Measurements from ENCODE around the gene RHOB. TPM values are rescaled to one million over a fixed set of nuclear protein-coding genes. Genes with fewer than 3 reads are reported as not detected.

The RHOB gene
- total RNA-seq (2014; rRNA removed; shearing (Covaris generic)): 399 and 453 TPM in 2 replicates

GRCh38 chr2:20446917-20447436 is at the start of gene RHOB:
Gene RHOB (plus strand): TSS chr2:20447074. CDS start chr2:20447466, 392 bp downstream.
- H3K27me3 ChIP-seq (replicated peaks): peaks cover 6% of the 10 kb centered on the region; the same call in 1 of the 2 replicates
- peak; percentile 98 to 99 for DNase-seq (ENCODE audit: low read depth in 1 of 2, low spot score in 2 of 2)
- peaks cover 28% of the 10 kb centered on the region for H3K36me3 ChIP-seq
- peak within 1 kb of the TSS; percentile 96 for H3K27ac ChIP-seq
- H3K4me1 ChIP-seq (replicated peaks): peaks cover 48% of the 10 kb centered on the region
- H3K4me3 ChIP-seq: peak within 1 kb of the TSS; percentile 67
- H3K9me3 ChIP-seq (replicated peaks): no peaks in the 10 kb centered on the region

- H3K4me3 ChIP-seq: no peak overlapping the region
- H3K27ac ChIP-seq: no peak overlapping the region
- no peaks in the 10 kb centered on the region for H3K27me3 ChIP-seq (replicated peaks)
- H3K9me3 ChIP-seq (replicated peaks): no peaks in the 10 kb centered on the region
- H3K36me3 ChIP-seq: no peaks in the 10 kb centered on the region
- DNase-seq (ENCODE audit: low read depth in 1 of 2, low spot score in 2 of 2): no peak
- H3K4me1 ChIP-seq (replicated peaks): no peaks in the 10 kb centered on the region
Observed at GRCh38 chr2:20397811-20398447, 48.9 kb upstream of the RHOB start.

GRCh38 chr2:20398956-20399567 is 47.8 kb upstream of the RHOB start:
- H3K36me3 ChIP-seq: no peaks in the 10 kb centered on the region
- H3K9me3 ChIP-seq (replicated peaks): no peaks in the 10 kb centered on the region
- no peaks in the 10 kb centered on the region for H3K4me1 ChIP-seq (replicated peaks)
- no peak overlapping the region for H3K27ac ChIP-seq
- no peak for DNase-seq (ENCODE audit: low read depth in 1 of 2, low spot score in 2 of 2)
- no peaks in the 10 kb centered on the region for H3K27me3 ChIP-seq (replicated peaks)
- H3K4me3 ChIP-seq: no peak overlapping the region

GRCh38 chr2:20400306-20400705 is 46.6 kb upstream of the RHOB start:
- no peak for DNase-seq (ENCODE audit: low read depth in 1 of 2, low spot score in 2 of 2)
- no peak overlapping the region for H3K4me3 ChIP-seq
- H3K27ac ChIP-seq: no peak overlapping the region
- no peaks in the 10 kb centered on the region for H3K9me3 ChIP-seq (replicated peaks)
- no peaks in the 10 kb centered on the region for H3K36me3 ChIP-seq
- no peaks in the 10 kb centered on the region for H3K27me3 ChIP-seq (replicated peaks)
- no peaks in the 10 kb centered on the region for H3K4me1 ChIP-seq (replicated peaks)

GRCh38 chr2:20400787-20401488 is 45.9 kb upstream of the RHOB start:
- Histone ChIP-seq H3K27ac (no peak overlapping the region), H3K4me3 (no peak overlapping the region), H3K36me3 (no peaks in the 10 kb centered on the region), H3K27me3 (replicated peaks) (no peaks in the 10 kb centered on the region), H3K9me3 (replicated peaks) (no peaks in the 10 kb centered on the region), H3K4me1 (replicated peaks) (no peaks in the 10 kb centered on the region)
- no peak for DNase-seq (ENCODE audit: low read depth in 1 of 2, low spot score in 2 of 2)

GRCh38 chr2:20401489-20401835 is 45.4 kb upstream of the RHOB start:
- no peaks in the 10 kb centered on the region for H3K36me3 ChIP-seq
- no peaks in the 10 kb centered on the region for H3K9me3 ChIP-seq (replicated peaks)
- no peaks in the 10 kb centered on the region for H3K27me3 ChIP-seq (replicated peaks)
- no peak for DNase-seq (ENCODE audit: low read depth in 1 of 2, low spot score in 2 of 2)
- no peaks in the 10 kb centered on the region for H3K4me1 ChIP-seq (replicated peaks)
- H3K27ac ChIP-seq: no peak overlapping the region
- H3K4me3 ChIP-seq: no peak overlapping the region

GRCh38 chr2:20403774-20404312 is 43.0 kb upstream of the RHOB start:
- no peaks in the 10 kb centered on the region for H3K9me3 ChIP-seq (replicated peaks)
- no peak for DNase-seq (ENCODE audit: low read depth in 1 of 2, low spot score in 2 of 2)
- no peaks in the 10 kb centered on the region for H3K36me3 ChIP-seq
- no peak overlapping the region for H3K4me3 ChIP-seq
- H3K27me3 ChIP-seq (replicated peaks): no peaks in the 10 kb centered on the region
- H3K27ac ChIP-seq: no peak overlapping the region
- no peaks in the 10 kb centered on the region for H3K4me1 ChIP-seq (replicated peaks)

GRCh38 chr2:20404950-20405349 is 41.9 kb upstream of the RHOB start:
- Histone ChIP-seq H3K27ac (no peak overlapping the region), H3K4me3 (no peak overlapping the region), H3K9me3 (replicated peaks) (0 out of 2 replicates have a peak, but pooled peaks cover 2% of the 10 kb centered on the region), H3K4me1 (replicated peaks) (no peaks in the 10 kb centered on the region), H3K36me3 (no peaks in the 10 kb centered on the region), H3K27me3 (replicated peaks) (no peaks in the 10 kb centered on the region)
- DNase-seq (ENCODE audit: low read depth in 1 of 2, low spot score in 2 of 2): no peak

- DNase-seq (ENCODE audit: low read depth in 1 of 2, low spot score in 2 of 2): no peak
- Histone ChIP-seq H3K4me3 (no peak overlapping the region), H3K9me3 (replicated peaks) (0 out of 2 replicates have a peak, but pooled peaks cover 2% of the 10 kb centered on the region), H3K27me3 (replicated peaks) (no peaks in the 10 kb centered on the region), H3K27ac (no peak overlapping the region), H3K4me1 (replicated peaks) (peaks cover 4% of the 10 kb centered on the region), H3K36me3 (no peaks in the 10 kb centered on the region)
Observed at GRCh38 chr2:20409039-20409438, 37.8 kb upstream of the RHOB start.

- Histone ChIP-seq H3K36me3 (no peaks in the 10 kb centered on the region), H3K27me3 (replicated peaks) (no peaks in the 10 kb centered on the region), H3K27ac (no peak overlapping the region), H3K9me3 (replicated peaks) (0 out of 2 replicates have a peak, but pooled peaks cover 2% of the 10 kb centered on the region), H3K4me3 (no peak overlapping the region), H3K4me1 (replicated peaks) (peaks cover 10% of the 10 kb centered on the region)
- no peak for DNase-seq (ENCODE audit: low read depth in 1 of 2, low spot score in 2 of 2)
Observed at GRCh38 chr2:20410556-20411277, 36.2 kb upstream of the RHOB start.

- DNase-seq (ENCODE audit: low read depth in 1 of 2, low spot score in 2 of 2): peak; percentile 72 to 81
- Histone ChIP-seq H3K36me3 (no peaks in the 10 kb centered on the region), H3K27ac (no peak overlapping the region), H3K9me3 (replicated peaks) (0 out of 2 replicates have a peak, but pooled peaks cover 2% of the 10 kb centered on the region), H3K4me1 (replicated peaks) (peaks cover 12% of the 10 kb centered on the region), H3K27me3 (replicated peaks) (no peaks in the 10 kb centered on the region), H3K4me3 (no peak overlapping the region)
Observed at GRCh38 chr2:20411361-20411894, 35.4 kb upstream of the RHOB start.

- no peak for DNase-seq (ENCODE audit: low read depth in 1 of 2, low spot score in 2 of 2)
- H3K9me3 ChIP-seq (replicated peaks): no peaks in the 10 kb centered on the region
- H3K4me3 ChIP-seq: no peak overlapping the region
- H3K36me3 ChIP-seq: no peaks in the 10 kb centered on the region
- H3K27me3 ChIP-seq (replicated peaks): no peaks in the 10 kb centered on the region
- H3K27ac ChIP-seq: no peak overlapping the region
- H3K4me1 ChIP-seq (replicated peaks): peaks cover 25% of the 10 kb centered on the region
Observed at GRCh38 chr2:20414806-20415205, 32.1 kb upstream of the RHOB start.

- peak; percentile 31 to 73 for DNase-seq (ENCODE audit: low read depth in 1 of 2, low spot score in 2 of 2)
- H3K9me3 ChIP-seq (replicated peaks): no peaks in the 10 kb centered on the region
- peaks cover 28% of the 10 kb centered on the region for H3K4me1 ChIP-seq (replicated peaks)
- no peak overlapping the region for H3K4me3 ChIP-seq
- no peaks in the 10 kb centered on the region for H3K27me3 ChIP-seq (replicated peaks)
- H3K36me3 ChIP-seq: no peaks in the 10 kb centered on the region
- no peak overlapping the region for H3K27ac ChIP-seq
Observed at GRCh38 chr2:20415511-20415918, 31.4 kb upstream of the RHOB start.
